Activated naive CD4-positive, alpha-beta T cell treated with anti-CD3 and anti-CD28 coated beads, Interleukin-2, amount 10 ng/mL, durations not matched to agents 5 hours and 36 hours (primary cell): ENCODE measurements around the gene CDK3. TPM values are rescaled to one million over a fixed set of nuclear protein-coding genes. Genes with fewer than 3 reads are reported as not detected.

Experiments used
- total RNA-seq, 2 experiments: library from RNA; stranded (reverse); gene quantifications; one replicate each; pipeline ENCODE4 v1.2.3, GENCODE V29; 2021

The CDK3 gene
- 1 to 10 TPM; 5.5 to 6.9 TPM for total RNA-seq

GRCh38 chr17:76000755-76001521 lies at the start of gene CDK3:
TSS of gene CDK3 (plus strand) at chr17:76000855. CDS start at chr17:76001426, 571 bp downstream.

GRCh38 chr17:75978938-75979704 lies 21.5 kb upstream of the CDK3 start, which contains the start of the genes ACOX1 and TEN1:
TSS of gene ACOX1 (minus strand) at chr17:75979166. CDS start at chr17:75979073, 93 bp downstream.
TSS of gene TEN1 (plus strand) at chr17:75979240. CDS start at chr17:75986193, 6,953 bp downstream.

DNA sequence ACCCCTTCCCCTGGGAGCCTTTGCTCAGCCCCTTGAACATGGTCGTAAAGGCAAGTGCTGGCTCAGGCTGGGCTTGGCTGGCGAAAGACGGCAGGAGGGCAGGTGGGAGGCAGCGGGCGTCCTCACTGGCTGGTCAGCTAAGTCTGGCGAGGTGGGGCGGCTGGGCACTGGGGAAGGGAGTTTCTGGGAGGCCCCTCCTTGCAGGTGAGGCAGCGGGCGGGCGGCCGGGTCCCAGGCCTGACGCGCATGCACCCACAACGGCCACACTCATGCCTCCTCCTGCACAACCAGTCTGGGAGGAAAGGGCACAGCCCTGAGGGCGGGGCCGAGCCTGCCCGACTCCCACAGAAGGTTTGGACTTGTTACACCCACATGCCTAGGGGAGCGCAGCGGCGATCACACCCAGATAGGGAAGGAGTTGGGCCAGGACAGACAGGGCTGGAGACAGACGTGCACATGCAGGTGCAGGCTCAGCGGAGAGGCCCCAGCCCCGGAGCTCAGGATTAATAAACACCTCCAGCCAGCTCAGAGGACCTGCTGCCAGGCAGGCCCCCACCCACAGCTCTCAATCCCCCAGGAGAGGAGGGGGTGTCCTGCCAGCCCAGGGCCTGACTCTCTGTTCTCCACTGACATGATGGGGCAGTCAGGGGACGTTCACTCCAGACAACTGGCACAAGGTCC lies 26.6 kb downstream of the CDK3 start, which contains the start of gene EVPL:
Gene EVPL (minus strand): TSS at position 148 of the 681 bp plus-strand sequence. CDS start 108 bp downstream, at position 40.

Other genes with a start within 250 kb of the CDK3 start
- 10 to 100 TPM; 32.4 to 36.0 TPM for gene GALK1, start 235.7 kb upstream of the CDK3 start, total RNA-seq
- gene UNK, start 216.0 kb upstream of the CDK3 start, total RNA-seq, result 10 to 100 TPM; 24.7 to 29.8 TPM
- gene UNC13D, start 156.5 kb upstream of the CDK3 start, total RNA-seq, result 100 to 1,000 TPM; 170 to 185 TPM
- 10 to 100 TPM; 84.7 to 87.8 TPM for gene WBP2, start 145.5 kb upstream of the CDK3 start, total RNA-seq
- 10 to 100 TPM; 26.7 to 33.0 TPM for gene TRIM47, start 122.3 kb upstream of the CDK3 start, total RNA-seq
- gene TRIM65, start 103.9 kb upstream of the CDK3 start, total RNA-seq, result 10 to 100 TPM; 29.1 to 30.9 TPM
- 10 to 100 TPM; 86.9 to 87.8 TPM for gene MRPL38, start 96.0 kb upstream of the CDK3 start, total RNA-seq
- 10 to 100 TPM; 15.9 to 20.2 TPM for gene FBF1, start 59.8 kb upstream of the CDK3 start, total RNA-seq
- 10 to 100 TPM; 23.8 to 26.4 TPM for gene ACOX1, start 21.7 kb upstream of the CDK3 start, total RNA-seq
- gene TEN1, start 21.6 kb upstream of the CDK3 start, total RNA-seq, result 10 to 100 TPM; 18.1 to 20.2 TPM
- gene EVPL, start 26.5 kb downstream of the CDK3 start, total RNA-seq, result under 1 TPM; 0.14 to 0.18 TPM
- gene SRP68, start 71.7 kb downstream of the CDK3 start, total RNA-seq, result 10 to 100 TPM; 80.3 to 83.5 TPM
- gene GALR2, start 73.9 kb downstream of the CDK3 start, total RNA-seq, result under 1 TPM in 1 of 2 experiments, not detected in 1; 0.15 TPM
- gene ZACN, start 78.3 kb downstream of the CDK3 start, total RNA-seq, result under 1 TPM; 0.14 to 0.15 TPM
- 100 to 1,000 TPM; 131 TPM for gene EXOC7, start 102.9 kb downstream of the CDK3 start, total RNA-seq
- 1 to 10 TPM; 1.6 to 1.9 TPM for gene FOXJ1, start 140.4 kb downstream of the CDK3 start, total RNA-seq
- 100 to 1,000 TPM; 117 to 127 TPM for gene RNF157, start 239.6 kb downstream of the CDK3 start, total RNA-seq